ENCODE measurements around the gene ALOX12B.

DNA sequence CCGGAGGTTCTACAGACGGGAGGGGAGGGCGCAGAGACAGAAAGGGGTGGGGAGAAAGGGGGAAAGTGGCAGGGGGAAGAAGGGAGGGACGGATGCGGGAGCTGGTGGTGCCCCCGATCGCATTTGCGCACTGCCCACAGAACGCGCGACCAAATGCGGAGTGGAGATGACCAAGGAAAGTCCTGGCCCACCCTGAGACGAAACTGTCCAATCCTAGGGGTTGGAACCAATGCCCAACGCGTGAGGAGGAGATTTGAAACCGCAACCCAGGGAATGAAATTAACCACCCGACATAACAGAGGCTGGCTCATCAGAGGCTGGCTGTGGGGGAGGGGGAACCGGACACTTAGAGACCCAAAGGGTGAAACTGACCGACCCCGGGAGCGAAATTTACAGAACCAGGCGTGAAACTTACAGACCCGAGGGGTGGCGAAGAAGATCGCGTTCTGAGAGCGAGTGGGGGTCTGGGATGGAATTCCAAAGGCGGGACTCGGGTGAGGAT is 35.0 kb upstream of the ALOX12B start:
- TF ChIP-seq CTCF (IDR thresholded peaks at IDR 0.05) (no peak), POLR2A (IDR thresholded peaks at IDR 0.05) (no peak)
